ENCODE measurements around the gene NPBWR2.

DNA sequence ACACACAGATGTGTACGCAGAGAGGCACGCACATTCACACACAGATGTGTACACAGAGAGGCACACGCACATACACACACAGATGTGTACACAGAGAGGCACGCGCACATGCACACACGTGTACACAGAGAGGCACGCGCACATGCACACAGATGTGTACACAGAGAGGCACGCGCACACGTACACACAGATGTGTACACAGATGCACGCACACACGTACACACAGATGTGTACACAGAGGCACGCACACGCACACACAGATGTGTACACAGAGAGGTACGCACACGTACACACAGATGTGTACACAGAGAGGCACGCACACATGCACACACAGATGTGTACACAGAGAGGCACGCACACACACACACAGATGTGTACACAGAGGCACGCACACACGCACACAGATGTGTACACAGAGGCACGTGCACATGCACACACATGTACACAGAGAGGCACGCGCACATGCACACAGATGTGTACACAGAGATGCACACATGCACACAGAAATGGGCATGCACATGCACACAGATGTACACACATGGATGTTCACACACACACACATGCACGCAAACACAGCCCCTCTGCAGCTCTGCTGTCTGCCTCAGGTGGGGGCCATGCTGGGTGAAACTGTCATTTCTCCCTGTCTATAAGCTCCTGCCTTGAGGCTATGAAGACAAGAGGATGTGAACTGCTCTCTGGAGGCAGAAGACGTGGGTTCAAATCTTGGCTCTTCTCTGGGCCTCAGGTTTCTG, 42.6 kb upstream of the NPBWR2 start:
- TF ChIP-seq, protein P1, sequence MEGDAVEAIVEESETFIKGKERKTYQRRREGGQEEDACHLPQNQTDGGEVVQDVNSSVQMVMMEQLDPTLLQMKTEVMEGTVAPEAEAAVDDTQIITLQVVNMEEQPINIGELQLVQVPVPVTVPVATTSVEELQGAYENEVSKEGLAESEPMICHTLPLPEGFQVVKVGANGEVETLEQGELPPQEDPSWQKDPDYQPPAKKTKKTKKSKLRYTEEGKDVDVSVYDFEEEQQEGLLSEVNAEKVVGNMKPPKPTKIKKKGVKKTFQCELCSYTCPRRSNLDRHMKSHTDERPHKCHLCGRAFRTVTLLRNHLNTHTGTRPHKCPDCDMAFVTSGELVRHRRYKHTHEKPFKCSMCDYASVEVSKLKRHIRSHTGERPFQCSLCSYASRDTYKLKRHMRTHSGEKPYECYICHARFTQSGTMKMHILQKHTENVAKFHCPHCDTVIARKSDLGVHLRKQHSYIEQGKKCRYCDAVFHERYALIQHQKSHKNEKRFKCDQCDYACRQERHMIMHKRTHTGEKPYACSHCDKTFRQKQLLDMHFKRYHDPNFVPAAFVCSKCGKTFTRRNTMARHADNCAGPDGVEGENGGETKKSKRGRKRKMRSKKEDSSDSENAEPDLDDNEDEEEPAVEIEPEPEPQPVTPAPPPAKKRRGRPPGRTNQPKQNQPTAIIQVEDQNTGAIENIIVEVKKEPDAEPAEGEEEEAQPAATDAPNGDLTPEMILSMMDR (IDR thresholded peaks at IDR 0.05): no peak
- no peak for TF ChIP-seq POLR2A (IDR thresholded peaks at IDR 0.05)

Measured in transverse colon (tissue), 3 donors.